ENCODE data around the gene CDKL5.

The CDKL5 gene

GRCh38 chrX:18691431-18691830 lies 266.0 kb downstream of the CDKL5 start:
- no peak for DNase-seq (ENCODE audit: low read depth in 2 of 3, low spot score in 1 of 3)

GRCh38 chrX:18692541-18692940 lies 267.1 kb downstream of the CDKL5 start:
- no peak for DNase-seq (ENCODE audit: low read depth in 2 of 3, low spot score in 1 of 3)

- no peak for DNase-seq (ENCODE audit: low read depth in 2 of 3, low spot score in 1 of 3)
These were observed 271.2 kb downstream of the CDKL5 start for GRCh38 chrX:18696653-18697052.

- no peak for DNase-seq (ENCODE audit: low read depth in 2 of 3, low spot score in 1 of 3)
These were observed 273.6 kb downstream of the CDKL5 start for GRCh38 chrX:18698737-18699650.

GRCh38 chrX:18701621-18702361 lies 276.4 kb downstream of the CDKL5 start:
- DNase-seq (ENCODE audit: low read depth in 2 of 3, low spot score in 1 of 3): no peak

- no peak for DNase-seq (ENCODE audit: low read depth in 2 of 3, low spot score in 1 of 3)
These were observed 277.2 kb downstream of the CDKL5 start for GRCh38 chrX:18702362-18703195.

All from stimulated activated CD4-positive, alpha-beta T cell treated with anti-CD3 and anti-CD28 coated beads, Interleukin-12 subunit alpha, Interleukin-12 subunit beta, amount 100 ng/mL, for 48 hours (primary cell).